Activated T-cell treated with anti-CD3 and anti-CD28 coated beads, Interleukin-2, amount 50 U/mL, for 24 hours (primary cell): ENCODE measurements around the gene PPT1.
"Not testable (repeated sequence)": the region's sequence is repeated elsewhere in the genome, so short reads cannot be mapped to it uniquely, and the experiment has no call there.

ENCODE experiments used
- DNase-seq: peaks from one replicate; pipeline ENCODE4 v3.0.0-alpha.2; 2020
- H3K27ac Mint-ChIP-seq: 2 replicates; pipeline ENCODE4 v1.8.0; 2020; ENCODE audit warnings: mild to moderate bottlenecking, mixed read lengths
- H3K27me3 Mint-ChIP-seq: 2 replicates; pipeline ENCODE4 v1.8.0; 2020; ENCODE audit warnings: mixed read lengths
- H3K36me3 Mint-ChIP-seq: 2 replicates; pipeline ENCODE4 v1.8.0; 2020; ENCODE audit warnings: low read depth, mixed read lengths
- H3K4me1 Mint-ChIP-seq: 2 replicates; pipeline ENCODE4 v1.8.0; 2020; ENCODE audit warnings: low read depth, mixed read lengths
- H3K4me3 Mint-ChIP-seq: 2 replicates; pipeline ENCODE4 v1.8.0; 2020; ENCODE audit warnings: mild to moderate bottlenecking, moderate library complexity, mixed read lengths
- H3K9me3 Mint-ChIP-seq: 2 replicates; pipeline ENCODE4 v1.8.0; 2020; ENCODE audit warnings: mixed read lengths

PPT1 gene

DNA sequence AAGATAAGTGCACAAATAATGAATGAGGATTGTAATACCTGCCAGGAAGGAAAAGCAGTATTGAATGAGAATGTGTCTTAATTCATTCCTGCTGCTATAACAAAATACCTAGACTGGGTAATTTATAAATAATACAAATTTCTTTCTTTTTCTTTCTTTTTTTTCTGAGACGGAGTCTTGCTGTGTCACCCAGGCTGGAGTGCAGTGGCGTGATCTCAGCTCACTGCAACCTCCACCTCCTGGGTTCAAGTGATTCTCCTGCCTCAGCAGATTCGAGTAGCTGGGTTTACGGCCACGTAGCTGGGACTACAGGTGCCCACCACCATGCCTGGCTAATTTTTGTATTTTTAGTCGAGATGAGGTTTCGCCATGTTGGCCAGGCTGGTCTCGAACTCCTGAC lies 59.8 kb downstream of the PPT1 start:
- not testable (repeated sequence) for H3K27me3 Mint-ChIP-seq, DNase-seq, H3K27ac Mint-ChIP-seq, H3K4me3 Mint-ChIP-seq, H3K9me3 Mint-ChIP-seq
- H3K36me3 Mint-ChIP-seq, result peaks cover 27% of the 10 kb centered on the region
- peaks cover 51% of the 10 kb centered on the region for H3K4me1 Mint-ChIP-seq

DNA sequence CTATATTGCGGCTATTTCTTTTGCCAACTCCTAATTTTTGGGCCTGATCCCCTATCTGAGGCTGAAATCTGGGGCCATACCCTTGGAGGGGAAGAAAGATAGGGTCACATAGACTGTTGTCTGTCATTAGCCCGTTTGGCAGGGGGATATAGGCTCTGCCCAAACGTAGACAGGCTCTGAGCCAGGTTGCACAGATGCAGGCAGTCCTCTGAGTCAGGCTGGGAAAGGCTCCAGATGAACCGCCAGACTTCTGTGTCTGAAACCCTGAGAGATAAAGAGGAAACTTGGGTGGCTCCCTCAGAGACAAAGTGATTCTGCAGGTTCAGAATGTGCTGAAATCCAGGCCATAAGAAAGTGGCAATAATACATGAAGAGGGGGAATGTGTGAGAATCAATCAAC lies 60.5 kb downstream of the PPT1 start:
- H3K27me3 Mint-ChIP-seq, result no peaks in the 10 kb centered on the region
- no peak overlapping the region for H3K27ac Mint-ChIP-seq
- no peaks in the 10 kb centered on the region for H3K9me3 Mint-ChIP-seq
- no peak overlapping the region for H3K4me3 Mint-ChIP-seq
- DNase-seq, result no peak
- peaks cover 21% of the 10 kb centered on the region for H3K36me3 Mint-ChIP-seq
- peaks cover 48% of the 10 kb centered on the region for H3K4me1 Mint-ChIP-seq

DNA sequence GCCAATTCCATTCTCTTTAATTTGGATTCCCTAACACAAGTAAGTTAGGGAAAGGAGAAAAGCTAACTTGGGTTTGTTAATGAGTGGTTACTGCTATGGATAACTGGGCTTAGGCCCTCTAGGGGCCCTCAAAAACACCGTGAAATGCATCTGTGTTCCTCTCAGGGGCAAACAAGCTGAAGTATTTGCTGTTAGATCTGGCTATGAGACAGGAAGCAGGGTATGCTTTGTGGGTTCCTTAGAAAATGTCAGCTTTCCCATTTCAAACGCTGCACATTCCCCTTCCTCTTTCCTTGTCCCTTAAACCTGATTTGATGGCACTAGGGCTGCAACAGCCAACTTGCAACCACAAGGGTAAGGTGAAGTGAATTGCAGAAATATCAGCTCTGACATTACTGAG lies 62.2 kb downstream of the PPT1 start:
- no peak for DNase-seq
- Mint-ChIP-seq H3K4me1 (peaks cover 50% of the 10 kb centered on the region), H3K4me3 (peak overlapping the region; percentile 30), H3K9me3 (no peaks in the 10 kb centered on the region), H3K36me3 (peaks cover 5% of the 10 kb centered on the region), H3K27ac (peak overlapping the region; percentile 83), H3K27me3 (no peaks in the 10 kb centered on the region)

DNA sequence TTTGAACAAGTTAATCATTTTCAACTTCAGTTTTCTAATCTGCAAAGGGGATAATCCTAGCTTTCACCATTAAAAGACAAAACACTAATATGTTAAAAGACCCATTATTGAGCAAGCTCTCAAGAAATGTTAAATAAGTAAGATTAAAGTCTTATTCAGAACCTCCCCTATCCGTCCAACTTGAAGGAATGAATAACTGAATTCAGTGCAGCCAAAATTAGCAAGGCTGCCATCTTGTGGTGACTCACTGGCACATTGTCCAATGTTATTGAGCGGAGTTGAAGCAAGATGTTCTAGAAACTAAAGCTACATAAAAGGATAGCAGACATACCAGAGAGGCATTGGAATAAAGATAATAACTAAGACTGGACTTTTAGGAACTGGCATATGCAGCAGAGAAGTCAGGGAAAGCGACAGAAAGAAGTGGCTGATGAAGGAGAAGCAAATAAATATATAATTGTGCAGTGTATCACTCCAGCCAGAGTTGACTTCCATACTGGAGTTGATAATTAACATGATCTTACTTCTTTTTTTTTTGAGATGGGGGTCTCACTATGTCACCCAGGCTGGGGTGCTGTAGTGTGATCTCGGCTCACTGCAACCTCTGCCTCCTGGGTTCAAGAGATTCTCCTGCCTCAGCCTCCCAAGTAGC lies 64.7 kb downstream of the PPT1 start:
- no peak for DNase-seq
- H3K27ac Mint-ChIP-seq, result no peak overlapping the region
- H3K4me3 Mint-ChIP-seq, result no peak overlapping the region
- H3K36me3 Mint-ChIP-seq, result no peaks in the 10 kb centered on the region
- H3K9me3 Mint-ChIP-seq, result no peaks in the 10 kb centered on the region
- peaks cover 37% of the 10 kb centered on the region for H3K4me1 Mint-ChIP-seq
- H3K27me3 Mint-ChIP-seq, result no peaks in the 10 kb centered on the region

DNA sequence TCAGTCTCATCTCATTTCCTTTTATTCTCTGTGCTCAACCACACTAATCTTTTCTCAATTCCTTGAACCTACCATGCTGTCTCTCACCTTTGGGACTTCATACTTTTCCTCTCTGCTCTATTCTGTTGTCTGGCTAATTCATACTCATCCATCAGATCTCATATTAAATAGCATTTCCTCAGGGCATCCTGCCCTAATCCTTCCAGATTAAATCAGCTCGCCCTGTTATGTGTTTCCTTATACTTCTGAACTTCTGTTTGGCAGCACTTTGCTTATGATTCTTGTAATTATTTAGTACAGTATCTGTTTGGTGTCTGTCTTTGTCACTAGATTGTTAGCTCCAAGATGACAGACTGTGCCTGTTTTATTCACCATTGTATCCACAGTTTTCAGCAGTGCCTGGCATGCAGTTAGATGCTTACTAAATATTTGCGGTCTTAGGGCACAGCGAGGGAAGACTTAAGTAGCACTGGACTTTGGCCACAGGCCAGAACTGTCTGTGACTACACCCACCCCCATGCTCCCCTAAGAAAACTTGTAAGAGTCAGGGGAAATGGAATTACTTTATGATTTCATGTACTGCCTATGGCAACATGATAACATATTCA lies 66.4 kb downstream of the PPT1 start:
- Mint-ChIP-seq H3K9me3 (no peaks in the 10 kb centered on the region), H3K36me3 (no peaks in the 10 kb centered on the region), H3K4me3 (no peak overlapping the region), H3K27me3 (no peaks in the 10 kb centered on the region), H3K4me1 (peaks cover 28% of the 10 kb centered on the region), H3K27ac (no peak overlapping the region)
- DNase-seq, result no peak

DNA sequence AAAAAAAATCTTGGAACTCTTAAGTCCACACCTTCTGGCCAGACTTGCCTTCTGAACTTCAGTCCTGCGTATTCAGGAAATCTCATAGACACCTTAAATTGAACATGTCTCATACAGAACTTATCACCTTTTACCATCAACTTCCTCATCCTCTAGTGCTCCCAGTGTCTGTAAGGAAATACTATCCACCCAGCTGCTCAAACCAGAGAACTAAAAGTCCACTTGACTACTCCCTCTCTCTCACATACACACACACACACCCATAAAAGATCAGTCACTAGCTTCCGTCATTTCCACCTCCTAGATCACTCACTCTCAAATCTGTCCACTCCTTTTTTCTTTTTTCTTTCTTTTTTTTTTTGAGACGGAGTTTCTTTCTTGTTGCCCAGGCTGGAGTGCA lies 67.4 kb downstream of the PPT1 start:
- H3K27ac Mint-ChIP-seq, result no peak overlapping the region
- H3K4me1 Mint-ChIP-seq, result peaks cover 22% of the 10 kb centered on the region
- no peaks in the 10 kb centered on the region for H3K27me3 Mint-ChIP-seq
- no peak for DNase-seq
- H3K4me3 Mint-ChIP-seq, result no peak overlapping the region
- H3K36me3 Mint-ChIP-seq, result no peaks in the 10 kb centered on the region
- no peaks in the 10 kb centered on the region for H3K9me3 Mint-ChIP-seq

DNA sequence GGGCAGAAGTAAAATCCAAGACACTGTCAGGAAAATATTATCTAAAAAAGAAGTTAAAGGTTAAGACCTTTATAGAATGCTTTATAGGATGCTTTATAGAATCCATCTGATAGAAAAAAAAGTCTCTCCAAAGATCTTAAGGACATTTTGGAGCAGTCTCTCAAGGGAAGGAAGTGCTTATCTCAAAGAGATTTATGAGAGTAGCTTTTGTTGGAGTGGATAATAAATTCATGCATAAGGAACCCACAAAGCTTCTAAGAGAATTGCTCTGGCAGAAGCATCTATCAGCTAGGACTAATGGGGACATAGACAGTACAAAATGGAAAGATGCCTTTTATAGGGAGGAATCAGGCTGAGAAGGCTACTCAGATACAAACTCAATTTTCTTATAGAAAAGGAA lies 69.4 kb downstream of the PPT1 start:
- no peak overlapping the region for H3K27ac Mint-ChIP-seq
- peaks cover 13% of the 10 kb centered on the region for H3K4me1 Mint-ChIP-seq
- no peaks in the 10 kb centered on the region for H3K27me3 Mint-ChIP-seq
- no peaks in the 10 kb centered on the region for H3K9me3 Mint-ChIP-seq
- no peaks in the 10 kb centered on the region for H3K36me3 Mint-ChIP-seq
- no peak for DNase-seq
- no peak overlapping the region for H3K4me3 Mint-ChIP-seq

DNA sequence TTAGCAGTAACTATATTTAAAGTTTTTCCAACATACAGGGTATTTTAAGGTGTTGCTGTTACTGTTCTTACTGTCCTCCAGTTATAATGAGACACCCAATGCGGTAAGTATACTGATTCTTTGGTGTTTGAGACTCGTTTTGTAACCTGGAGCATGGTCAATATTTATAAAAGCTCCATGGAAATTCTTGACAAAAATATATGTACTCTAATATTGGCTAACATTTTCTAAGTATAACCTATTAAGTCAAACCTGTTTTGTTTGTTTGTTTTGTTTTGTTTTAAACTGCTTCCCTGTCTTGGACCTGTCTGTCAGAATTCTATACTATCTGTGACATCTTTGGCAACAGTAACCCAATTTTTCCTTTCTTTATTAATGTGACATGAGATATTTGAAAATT lies 72.4 kb downstream of the PPT1 start:
- no peak overlapping the region for H3K27ac Mint-ChIP-seq

DNA sequence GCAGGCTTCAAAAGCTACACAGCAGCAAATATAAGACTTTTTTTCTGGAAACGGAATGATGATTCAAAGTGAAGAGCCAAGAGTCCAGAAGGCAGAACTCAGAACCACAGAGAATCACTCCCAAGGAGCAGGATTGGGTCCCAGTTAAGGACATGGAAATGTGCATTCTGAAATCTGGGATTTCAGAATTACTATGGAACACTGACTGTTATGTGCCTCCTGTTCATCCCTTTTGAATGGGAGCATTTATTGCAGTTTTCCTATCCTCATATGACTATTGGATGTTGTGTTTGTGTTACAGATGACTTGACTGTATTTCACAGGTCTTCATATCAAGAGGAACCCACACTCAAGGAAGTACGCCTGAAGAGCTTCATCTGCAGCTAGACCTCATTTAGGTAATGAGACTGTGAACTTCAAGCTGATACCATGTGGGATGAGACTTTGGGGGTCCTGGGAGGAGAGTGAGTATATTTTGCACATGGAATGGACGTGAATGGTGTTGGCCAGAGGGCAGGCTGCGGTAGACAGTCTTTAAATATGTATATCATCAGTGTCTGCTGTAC lies 73.6 kb downstream of the PPT1 start:
- no peak overlapping the region for H3K4me3 Mint-ChIP-seq
- H3K27me3 Mint-ChIP-seq, result no peaks in the 10 kb centered on the region

More for the DNA sequence above, 72.4 kb downstream of the PPT1 start:
- Mint-ChIP-seq H3K27me3 (no peaks in the 10 kb centered on the region), H3K9me3 (no peaks in the 10 kb centered on the region), H3K36me3 (no peaks in the 10 kb centered on the region), H3K4me3 (no peak overlapping the region), H3K4me1 (peaks cover 2% of the 10 kb centered on the region)
- DNase-seq, result no peak

More for the DNA sequence above, 73.6 kb downstream of the PPT1 start:
- Mint-ChIP-seq H3K27ac (no peak overlapping the region), H3K9me3 (no peaks in the 10 kb centered on the region), H3K36me3 (no peaks in the 10 kb centered on the region), H3K4me1 (no peaks in the 10 kb centered on the region)
- no peak for DNase-seq
